Measurements from ENCODE around the gene EPDR1. TPM values are rescaled to one million over a fixed set of nuclear protein-coding genes. Genes with fewer than 3 reads are reported as not detected.

The EPDR1 gene
- polyA plus RNA-seq, 1 donor (not counting 4 experiments of a cell fraction or from before 2014, with no cell fraction given), result not detected

GRCh38 chr7:37943905-37944736 is 23.7 kb downstream of the EPDR1 start:
- FAIRE-seq, result no peak
- no peak overlapping the region for H3K9ac ChIP-seq (ENCODE audit: control insufficient read depth, extremely low read depth, insufficient read depth, low read length)
- no peaks in the 10 kb centered on the region for H3K27me3 ChIP-seq (ENCODE audit: control insufficient read depth, extremely low read depth, insufficient read depth, low read length)
- H3K9me3 ChIP-seq (ENCODE audit: control insufficient read depth, low read depth, low read length), result no peaks in the 10 kb centered on the region
- H3K4me2 ChIP-seq (ENCODE audit: control insufficient read depth, extremely low read depth, insufficient read depth, low read depth, low read length), result no peak overlapping the region
- no peak overlapping the region for H3K4me3 ChIP-seq (ENCODE audit: control insufficient read depth in 2 of 3, extremely low read depth in 1 of 3, insufficient read depth in 2 of 3, low read depth in 1 of 3, low read length in 3 of 3)
- H3K9me1 ChIP-seq (ENCODE audit: control insufficient read depth, extremely low read depth, insufficient read depth, low read length), result no peaks in the 10 kb centered on the region
- no peak overlapping the region for H2AFZ ChIP-seq (ENCODE audit: control insufficient read depth, low read length)
- DNase-seq (ENCODE audit: low read depth, low spot score), result no peak
- no peaks in the 10 kb centered on the region for H3K4me1 ChIP-seq (ENCODE audit: control insufficient read depth, extremely low read depth, insufficient read depth, low read length)
- no peaks in the 10 kb centered on the region for H4K20me1 ChIP-seq (ENCODE audit: control insufficient read depth, extremely low read depth, insufficient read depth, low read length)
- H3K36me3 ChIP-seq (ENCODE audit: control insufficient read depth in 2 of 2, extremely low read depth in 1 of 2, insufficient read depth in 2 of 2, low read length in 2 of 2), result no peaks in the 10 kb centered on the region
- dilution Hi-C loops (cut with MboI; ENCODE audit: extremely low pct_ligation_motif_present, low sequenced_read_pairs), result no loop called here
- TF ChIP-seq CTCF (optimal IDR thresholded peaks at IDR 0.05 in 1 of 3, IDR thresholded peaks at IDR 0.05 in 1 of 3, conservative IDR thresholded peaks at IDR 0.05 in 1 of 3; ENCODE audit: extremely low read depth in 1 of 3, insufficient read depth in 2 of 3, low read length in 3 of 3), result no peak
- no peak for TF ChIP-seq EZH2 (IDR thresholded peaks at IDR 0.05; ENCODE audit: low read length)
- H3K79me2 ChIP-seq (ENCODE audit: control insufficient read depth, insufficient read depth, low read length), result no peaks in the 10 kb centered on the region
- no peak overlapping the region for H3K27ac ChIP-seq (ENCODE audit: control insufficient read depth, insufficient read depth, low read length)

GRCh38 chr7:37944737-37945054 is 24.3 kb downstream of the EPDR1 start:
- TF ChIP-seq EZH2 (IDR thresholded peaks at IDR 0.05; ENCODE audit: low read length), result no peak
- no peak for TF ChIP-seq CTCF (optimal IDR thresholded peaks at IDR 0.05 in 1 of 3, IDR thresholded peaks at IDR 0.05 in 1 of 3, conservative IDR thresholded peaks at IDR 0.05 in 1 of 3; ENCODE audit: extremely low read depth in 1 of 3, insufficient read depth in 2 of 3, low read length in 3 of 3)
- DNase-seq (ENCODE audit: low read depth, low spot score) (no peak), FAIRE-seq (no peak)
- Histone ChIP-seq H3K27ac (ENCODE audit: control insufficient read depth, insufficient read depth, low read length) (no peak overlapping the region), H2AFZ (ENCODE audit: control insufficient read depth, low read length) (no peak overlapping the region), H3K27me3 (ENCODE audit: control insufficient read depth, extremely low read depth, insufficient read depth, low read length) (no peaks in the 10 kb centered on the region), H3K9ac (ENCODE audit: control insufficient read depth, extremely low read depth, insufficient read depth, low read length) (no peak overlapping the region), H3K79me2 (ENCODE audit: control insufficient read depth, insufficient read depth, low read length) (no peaks in the 10 kb centered on the region), H3K9me1 (ENCODE audit: control insufficient read depth, extremely low read depth, insufficient read depth, low read length) (no peaks in the 10 kb centered on the region), H3K4me3 (ENCODE audit: control insufficient read depth in 2 of 3, extremely low read depth in 1 of 3, insufficient read depth in 2 of 3, low read depth in 1 of 3, low read length in 3 of 3) (no peak overlapping the region), H3K4me1 (ENCODE audit: control insufficient read depth, extremely low read depth, insufficient read depth, low read length) (no peaks in the 10 kb centered on the region), H3K9me3 (ENCODE audit: control insufficient read depth, low read depth, low read length) (no peaks in the 10 kb centered on the region), H3K36me3 (ENCODE audit: control insufficient read depth in 2 of 2, extremely low read depth in 1 of 2, insufficient read depth in 2 of 2, low read length in 2 of 2) (no peaks in the 10 kb centered on the region), H4K20me1 (ENCODE audit: control insufficient read depth, extremely low read depth, insufficient read depth, low read length) (no peaks in the 10 kb centered on the region), H3K4me2 (ENCODE audit: control insufficient read depth, extremely low read depth, insufficient read depth, low read depth, low read length) (no peak overlapping the region)
- dilution Hi-C loops (cut with MboI; ENCODE audit: extremely low pct_ligation_motif_present, low sequenced_read_pairs), result no loop called here
